ENCODE results near the gene BTG2.

Gene BTG2

GRCh38 chr1:203320591-203321272 is 15.4 kb downstream of the BTG2 start:
- DNase-seq = no peak

DNA sequence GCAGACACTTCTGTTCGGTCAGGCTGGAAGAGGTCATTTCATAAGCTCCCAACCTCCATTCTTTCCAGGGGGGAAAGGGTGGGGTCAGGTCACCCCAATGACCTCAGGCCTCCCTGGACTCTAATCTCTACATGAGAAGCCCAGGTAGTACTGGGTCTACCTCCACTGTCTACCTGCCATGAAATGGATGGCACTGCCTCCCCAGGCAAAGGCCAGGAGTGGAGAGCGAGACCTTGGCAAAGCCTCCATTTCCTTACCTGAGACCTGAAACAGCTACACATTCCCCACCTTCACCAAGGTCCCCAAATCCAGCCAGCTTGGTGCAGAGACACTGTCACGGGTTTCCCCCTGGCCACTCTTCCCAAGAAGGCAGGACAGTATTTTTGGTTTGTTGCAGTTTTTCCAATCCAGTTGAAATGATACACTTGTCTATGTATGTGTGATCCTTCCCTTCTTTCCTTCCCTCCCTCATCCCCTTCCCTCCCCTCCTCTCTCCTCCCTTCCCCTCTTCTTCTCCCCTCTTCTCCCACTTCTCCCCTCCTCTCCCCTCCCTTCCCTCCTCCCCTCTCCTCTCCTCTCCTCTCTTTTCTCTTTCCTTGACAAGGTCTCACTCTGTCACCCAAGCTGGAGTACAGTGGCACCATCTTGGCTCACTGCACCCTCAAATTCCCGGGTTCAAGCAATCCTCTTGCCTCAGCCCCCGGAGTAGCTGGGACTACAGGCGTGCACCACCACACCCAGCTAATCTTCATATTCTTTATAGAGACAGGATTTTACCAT is 16.1 kb downstream of the BTG2 start:
- DNase-seq = no peak

- no peak for DNase-seq
These were observed 17.3 kb downstream of the BTG2 start for GRCh38 chr1:203322500-203323179.

- no peak for DNase-seq
These were observed 18.3 kb downstream of the BTG2 start for GRCh38 chr1:203323587-203323986.

- no peak for DNase-seq
These were observed 19.0 kb downstream of the BTG2 start for GRCh38 chr1:203324105-203325025.

DNA sequence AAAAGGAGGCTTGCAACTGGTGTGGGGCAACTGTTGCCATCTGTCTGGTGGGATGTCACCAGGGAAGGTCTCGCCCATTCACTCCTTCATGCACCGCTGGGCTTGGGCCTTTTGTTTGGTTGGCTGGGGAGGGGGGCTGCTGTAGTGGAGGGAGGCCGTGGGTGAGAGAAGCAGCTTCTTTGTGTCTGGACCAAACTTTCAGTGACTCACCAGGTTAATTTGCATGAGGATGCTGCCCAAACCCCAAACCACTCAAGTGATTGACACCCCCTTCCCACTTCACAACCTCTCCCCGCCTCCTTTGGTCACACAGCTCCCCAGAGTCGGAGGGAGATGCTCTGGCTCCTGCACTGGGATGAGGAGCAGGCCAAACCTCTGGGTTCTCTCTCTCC is 19.7 kb downstream of the BTG2 start:
- no peak for DNase-seq

GRCh38 chr1:203325418-203326091 is 20.2 kb downstream of the BTG2 start:
- DNase-seq = no peak

DNA sequence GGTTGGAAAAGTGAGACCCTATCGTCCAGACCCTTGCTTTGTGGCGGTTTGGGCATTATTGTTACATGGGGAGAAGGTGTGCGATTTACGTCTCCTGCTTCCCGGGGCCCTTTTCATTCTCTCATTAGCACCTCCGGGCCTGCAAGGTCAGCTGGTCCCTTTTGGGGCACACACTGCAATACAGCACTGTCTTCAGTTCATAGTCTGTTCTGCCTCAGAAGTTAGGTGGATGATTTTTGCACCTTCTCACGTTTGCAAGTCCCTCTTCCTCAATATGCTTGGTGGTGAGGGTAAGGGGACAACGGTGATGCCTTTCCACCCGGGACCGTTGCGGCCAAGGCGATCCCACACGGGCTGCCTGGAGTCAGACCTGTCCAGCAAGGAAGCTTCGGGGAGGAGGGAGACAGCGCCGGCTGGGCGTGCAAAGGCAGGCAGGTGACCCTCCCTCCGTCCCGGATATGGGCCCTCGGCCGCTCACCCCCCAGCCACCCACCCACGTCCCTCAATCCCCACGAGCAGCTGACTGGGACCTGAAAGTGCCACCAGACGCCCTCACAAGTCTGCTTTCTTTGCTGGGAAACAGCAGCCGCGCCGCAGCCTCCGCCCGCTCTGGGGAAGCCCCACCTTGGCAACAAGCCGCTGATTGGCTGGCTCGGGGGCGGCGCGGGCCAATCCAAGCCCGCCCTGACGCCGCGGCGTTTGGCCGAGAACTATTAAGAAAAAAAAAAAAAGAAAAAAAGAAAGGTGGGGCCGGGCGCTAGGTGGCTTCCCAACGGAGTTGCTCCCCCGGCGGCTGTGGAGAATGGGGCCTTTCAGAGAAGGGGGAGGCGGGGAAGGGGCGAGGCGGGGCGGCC is 21.7 kb downstream of the BTG2 start:
- DNase-seq = peak; percentile 58

DNA sequence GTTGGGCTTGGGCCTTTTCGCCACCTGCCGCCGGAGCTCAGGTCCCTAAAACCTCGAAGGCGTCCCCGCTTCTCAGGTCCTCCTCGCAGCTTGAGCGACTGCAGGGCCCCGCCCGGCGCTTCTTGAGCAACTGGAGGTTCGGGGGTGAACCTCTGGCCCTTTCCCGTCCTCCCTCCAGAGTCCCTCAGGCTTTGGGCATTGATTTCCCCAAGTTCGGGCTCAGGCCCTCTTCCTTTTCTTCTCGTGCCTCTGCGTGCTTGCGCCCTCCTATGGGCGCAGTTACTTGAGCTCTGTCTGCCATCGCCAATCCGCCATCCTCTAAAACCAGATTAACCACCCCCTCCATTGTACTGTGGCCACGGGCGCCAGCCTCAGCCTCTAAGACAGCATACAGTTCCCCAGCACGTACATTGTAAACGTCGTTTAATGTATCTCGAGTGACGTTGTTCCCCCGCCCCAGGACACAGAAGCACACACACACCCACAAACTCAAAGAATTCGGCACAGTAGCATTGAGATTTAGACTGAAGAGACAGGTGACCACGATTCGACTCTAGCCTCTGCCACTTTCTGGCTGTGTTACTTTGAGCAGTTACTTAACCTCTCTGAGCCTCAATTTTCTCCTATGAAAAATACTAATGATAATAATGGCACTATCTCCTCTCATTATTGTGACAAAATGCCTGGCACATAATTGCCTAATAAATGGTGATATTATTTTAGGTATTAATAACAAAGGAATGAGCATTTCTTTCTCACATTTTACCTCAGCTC is 22.6 kb downstream of the BTG2 start:
- no peak for DNase-seq

GRCh38 chr1:203328714-203329122 is 23.4 kb downstream of the BTG2 start:
- no peak for DNase-seq

GRCh38 chr1:203331224-203331623 is 25.9 kb downstream of the BTG2 start:
- no peak for DNase-seq

GRCh38 chr1:203335503-203335902 is 30.2 kb downstream of the BTG2 start:
- DNase-seq = no peak

- no peak for DNase-seq
These were observed 30.8 kb downstream of the BTG2 start for GRCh38 chr1:203336097-203336496.

- no peak for DNase-seq
These were observed 33.2 kb downstream of the BTG2 start for GRCh38 chr1:203338335-203339036.

DNA sequence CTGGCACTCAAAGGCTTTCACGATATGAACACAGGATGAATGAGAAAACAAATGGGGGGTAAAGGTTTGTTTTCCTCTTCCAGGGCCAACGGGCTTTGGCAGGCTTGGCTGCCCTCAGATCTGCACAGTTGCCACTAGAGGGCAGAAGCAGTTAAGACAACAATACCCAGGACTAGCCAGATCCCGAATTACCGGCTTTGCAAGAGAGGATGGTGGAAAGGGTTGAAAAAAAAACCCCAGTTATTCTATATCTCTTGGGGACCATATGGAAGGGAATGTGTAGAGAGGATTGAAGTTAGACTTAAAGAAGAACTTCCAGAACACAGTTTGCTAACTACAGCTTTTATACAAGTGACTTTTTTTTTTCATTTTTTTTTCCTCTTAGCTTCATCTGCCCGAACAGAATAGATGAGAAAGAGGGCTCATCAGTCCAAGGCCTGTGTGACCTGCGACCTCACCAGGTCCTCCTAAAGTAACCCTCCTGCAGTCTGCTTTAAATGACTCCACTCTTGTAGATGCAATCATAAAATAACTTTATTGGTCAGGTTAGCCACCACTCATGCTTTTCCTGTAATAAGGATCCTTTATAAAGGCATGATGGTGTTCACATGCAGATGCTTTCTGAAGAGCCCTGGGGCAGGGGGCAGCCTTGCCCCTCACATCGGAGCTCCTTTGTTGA is 34.9 kb downstream of the BTG2 start:
- no peak for DNase-seq

GRCh38 chr1:203342192-203342940 is 37.0 kb downstream of the BTG2 start:
- no peak for DNase-seq

DNA sequence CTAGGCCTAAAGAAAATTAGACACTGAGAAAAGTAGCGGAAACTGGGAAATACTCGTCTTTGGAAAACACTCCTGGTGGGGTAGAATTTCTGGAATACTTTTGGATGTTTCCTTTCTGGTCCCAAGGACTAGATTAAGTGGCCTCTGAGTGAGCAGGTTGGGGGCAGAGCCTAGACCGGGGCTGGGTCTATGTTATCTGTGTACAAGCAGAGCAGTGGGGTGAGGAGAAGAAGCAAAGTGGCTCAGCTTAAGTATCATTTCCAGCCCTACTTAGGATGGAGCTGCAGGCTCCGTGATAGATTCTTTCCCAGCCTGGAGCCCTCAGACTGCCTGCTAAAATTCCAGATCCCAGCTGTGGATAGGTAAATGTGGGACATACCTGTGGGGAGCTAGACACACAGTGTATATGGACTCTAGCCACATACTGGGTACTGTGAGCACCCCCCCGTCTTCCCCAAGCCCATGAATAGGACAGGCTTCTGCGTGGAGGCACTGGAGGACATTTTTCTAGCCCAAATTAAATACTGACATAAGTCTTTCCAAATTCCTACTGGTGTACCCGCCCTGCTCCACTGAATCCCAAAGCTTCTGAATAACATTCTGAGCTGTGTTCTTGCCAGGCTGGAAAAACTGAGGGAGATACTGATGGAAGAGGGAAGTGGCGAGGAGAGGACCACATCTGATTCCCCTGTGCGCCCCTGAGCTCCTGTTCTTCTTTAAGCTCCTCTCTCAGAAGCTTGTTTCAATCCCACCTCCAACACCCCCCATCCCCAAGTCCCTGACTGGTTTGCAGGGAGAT is 38.8 kb downstream of the BTG2 start:
- no peak for DNase-seq

Data from GOT3 (cell line).